Nephron progenitor cell (in vitro differentiated cells): ENCODE results near the gene BCL3.

Experiments used
- DNase-seq: peaks from one replicate; pipeline ENCODE4 v3.0.0; 2021
- H3K27ac Mint-ChIP-seq: 2 replicates; pipeline ENCODE4 v1.8.0; 2021; ENCODE audit warnings: mild to moderate bottlenecking, moderate library complexity, mixed read lengths
- H3K27me3 Mint-ChIP-seq: 2 replicates; pipeline ENCODE4 v1.8.0; 2021; ENCODE audit warnings: mild to moderate bottlenecking, low read depth, mixed read lengths; ENCODE audit not compliant: poor library complexity
- H3K36me3 Mint-ChIP-seq: 2 replicates; pipeline ENCODE4 v1.8.0; 2021; ENCODE audit warnings: low read depth, mixed read lengths
- H3K4me1 Mint-ChIP-seq: 2 replicates; pipeline ENCODE4 v1.8.0; 2021; ENCODE audit warnings: mixed read lengths
- H3K4me3 Mint-ChIP-seq: 2 replicates; pipeline ENCODE4 v1.8.0; 2021; ENCODE audit warnings: mild to moderate bottlenecking, moderate library complexity, mixed read lengths
- H3K9me3 Mint-ChIP-seq: 2 replicates; pipeline ENCODE4 v1.8.0; 2021; ENCODE audit warnings: mild to moderate bottlenecking, moderate library complexity, mixed read lengths
- TF ChIP-seq, protein P1 (sequence below): fragments of 200-600 bp; sonication (generic); IDR thresholded peaks from 2 replicates; pipeline ENCODE4 v1.5.0; 2021; ENCODE audit warnings: antibody characterized with exemption

The BCL3 gene

DNA sequence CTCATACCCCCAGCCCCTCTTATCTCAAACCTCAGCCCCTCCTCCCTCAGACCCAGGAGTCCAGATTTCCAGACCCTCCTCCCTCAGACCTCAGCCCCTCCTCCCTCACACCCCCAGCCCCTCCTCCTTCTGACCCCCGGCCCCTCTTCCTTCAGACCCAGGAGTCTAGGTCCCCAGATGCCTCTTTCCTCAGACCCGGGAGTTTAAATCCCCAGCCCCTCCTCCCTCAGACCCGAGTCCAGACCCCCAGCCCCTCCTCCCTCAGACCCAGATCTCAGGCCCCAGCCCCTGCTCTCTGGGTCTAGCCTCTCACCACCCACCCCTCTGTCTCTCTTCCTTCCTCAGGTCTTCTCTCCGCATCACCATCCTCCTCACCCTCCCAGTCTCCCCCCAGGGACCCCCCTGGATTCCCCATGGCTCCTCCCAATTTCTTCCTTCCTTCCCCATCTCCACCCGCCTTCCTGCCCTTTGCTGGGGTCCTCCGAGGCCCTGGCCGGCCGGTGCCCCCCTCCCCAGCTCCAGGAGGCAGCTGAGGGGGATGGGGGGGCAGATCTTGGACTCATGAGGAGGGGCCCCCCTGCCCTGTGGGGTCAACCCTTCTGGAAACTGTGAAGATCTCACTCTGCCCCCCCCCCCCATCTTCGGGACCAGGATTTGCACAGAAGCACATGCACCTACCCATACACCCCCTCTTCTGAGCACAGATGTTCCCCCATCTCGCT, 10.7 kb downstream of the BCL3 start:
- TF ChIP-seq, protein P1, sequence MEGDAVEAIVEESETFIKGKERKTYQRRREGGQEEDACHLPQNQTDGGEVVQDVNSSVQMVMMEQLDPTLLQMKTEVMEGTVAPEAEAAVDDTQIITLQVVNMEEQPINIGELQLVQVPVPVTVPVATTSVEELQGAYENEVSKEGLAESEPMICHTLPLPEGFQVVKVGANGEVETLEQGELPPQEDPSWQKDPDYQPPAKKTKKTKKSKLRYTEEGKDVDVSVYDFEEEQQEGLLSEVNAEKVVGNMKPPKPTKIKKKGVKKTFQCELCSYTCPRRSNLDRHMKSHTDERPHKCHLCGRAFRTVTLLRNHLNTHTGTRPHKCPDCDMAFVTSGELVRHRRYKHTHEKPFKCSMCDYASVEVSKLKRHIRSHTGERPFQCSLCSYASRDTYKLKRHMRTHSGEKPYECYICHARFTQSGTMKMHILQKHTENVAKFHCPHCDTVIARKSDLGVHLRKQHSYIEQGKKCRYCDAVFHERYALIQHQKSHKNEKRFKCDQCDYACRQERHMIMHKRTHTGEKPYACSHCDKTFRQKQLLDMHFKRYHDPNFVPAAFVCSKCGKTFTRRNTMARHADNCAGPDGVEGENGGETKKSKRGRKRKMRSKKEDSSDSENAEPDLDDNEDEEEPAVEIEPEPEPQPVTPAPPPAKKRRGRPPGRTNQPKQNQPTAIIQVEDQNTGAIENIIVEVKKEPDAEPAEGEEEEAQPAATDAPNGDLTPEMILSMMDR = no peak
- Mint-ChIP-seq H3K27ac (no peak overlapping the region), H3K4me1 (peaks cover 40% of the 10 kb centered on the region)

GRCh38 chr19:44762038-44762437, 13.5 kb downstream of the BCL3 start:
- H3K27ac Mint-ChIP-seq = peak overlapping the region; percentile 61
- no peak for DNase-seq
- TF ChIP-seq, protein P1 = no peak
- peaks cover 49% of the 10 kb centered on the region for H3K27me3 Mint-ChIP-seq
- H3K4me3 Mint-ChIP-seq = no peak overlapping the region
- peaks cover 29% of the 10 kb centered on the region for H3K4me1 Mint-ChIP-seq
- H3K36me3 Mint-ChIP-seq = no peaks in the 10 kb centered on the region
- H3K9me3 Mint-ChIP-seq = no peaks in the 10 kb centered on the region

More for the DNA sequence above, 10.7 kb downstream of the BCL3 start:
- Mint-ChIP-seq H3K9me3 (no peaks in the 10 kb centered on the region), H3K36me3 (no peaks in the 10 kb centered on the region), H3K27me3 (peaks cover 67% of the 10 kb centered on the region), H3K4me3 (no peak overlapping the region)
- DNase-seq = no peak

- Mint-ChIP-seq H3K36me3 (no peaks in the 10 kb centered on the region), H3K4me3 (no peak overlapping the region), H3K4me1 (peaks cover 16% of the 10 kb centered on the region), H3K27me3 (peaks cover 46% of the 10 kb centered on the region), H3K27ac (peak overlapping the region; percentile 66), H3K9me3 (peaks cover 10% of the 10 kb centered on the region)
- TF ChIP-seq, protein P1 = no peak
- no peak for DNase-seq
These were observed 16.8 kb downstream of the BCL3 start for GRCh38 chr19:44765033-44765948.

- DNase-seq = no peak
- H3K27ac Mint-ChIP-seq = no peak overlapping the region
- H3K4me3 Mint-ChIP-seq = no peak overlapping the region
- H3K9me3 Mint-ChIP-seq = peaks cover 13% of the 10 kb centered on the region
- H3K36me3 Mint-ChIP-seq = no peaks in the 10 kb centered on the region
- peaks cover 52% of the 10 kb centered on the region for H3K27me3 Mint-ChIP-seq
- peaks cover 21% of the 10 kb centered on the region for H3K4me1 Mint-ChIP-seq
- TF ChIP-seq, protein P1 = no peak
These were observed 17.4 kb downstream of the BCL3 start for GRCh38 chr19:44765949-44766335.

- Mint-ChIP-seq H3K27me3 (peaks cover 58% of the 10 kb centered on the region), H3K9me3 (peaks cover 13% of the 10 kb centered on the region), H3K4me3 (no peak overlapping the region), H3K36me3 (no peaks in the 10 kb centered on the region), H3K4me1 (peaks cover 17% of the 10 kb centered on the region), H3K27ac (no peak overlapping the region)
- TF ChIP-seq, protein P1 = no peak
- DNase-seq = no peak
These were observed 19.0 kb downstream of the BCL3 start for GRCh38 chr19:44767295-44768180.
